Hematopoietic multipotent progenitor cell treated with erythropoietin and hydrocortisone succinate and interleukin-3 and kit ligand, for 8 days (in vitro differentiated cells): Measurements from ENCODE around the gene FMNL1.
"Not testable (repeated sequence)": the region's sequence is repeated elsewhere in the genome, so short reads cannot be mapped to it uniquely, and the experiment has no call there.

Experiments used
- DNase-seq: peaks from one replicate; pipeline ENCODE4 v3.0.0-alpha.2; 2015

Gene FMNL1

DNA sequence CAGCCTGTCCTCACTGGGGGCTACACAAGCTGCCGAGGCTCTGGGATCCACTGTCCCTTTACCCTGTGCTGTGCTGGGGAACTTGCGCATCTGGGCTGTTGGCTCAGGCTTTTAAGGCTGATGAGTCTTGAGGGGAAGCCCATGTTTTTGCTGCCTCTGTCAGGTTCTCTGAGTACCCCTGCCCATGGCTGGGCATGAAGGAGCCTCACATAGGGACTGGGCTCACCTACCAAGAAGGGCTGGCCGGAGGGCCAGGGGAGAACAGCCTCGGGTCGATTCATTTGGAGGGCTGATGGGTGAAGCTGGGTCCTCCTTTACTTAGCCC is 14.6 kb downstream of the FMNL1 start:
- no peak for DNase-seq

DNA sequence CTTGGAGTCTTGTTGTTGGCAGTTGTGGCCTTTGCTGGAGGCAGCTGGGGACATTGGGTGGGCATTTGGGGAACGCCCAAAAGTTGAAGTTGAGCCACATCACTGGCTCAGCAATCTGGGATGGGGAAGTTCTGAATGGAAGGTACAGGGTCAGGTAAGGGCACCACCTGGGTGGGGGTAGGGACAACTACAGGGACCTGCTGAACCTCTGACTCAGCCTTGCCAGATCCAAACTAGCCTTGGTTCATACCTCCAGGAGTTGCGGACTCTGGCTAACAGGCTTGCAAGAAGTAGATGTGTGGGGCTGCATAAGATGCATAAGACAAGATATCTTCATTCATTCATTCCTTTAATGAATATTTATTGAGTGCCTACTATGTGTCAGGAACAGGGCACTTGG is 16.0 kb downstream of the FMNL1 start:
- no peak for DNase-seq

DNA sequence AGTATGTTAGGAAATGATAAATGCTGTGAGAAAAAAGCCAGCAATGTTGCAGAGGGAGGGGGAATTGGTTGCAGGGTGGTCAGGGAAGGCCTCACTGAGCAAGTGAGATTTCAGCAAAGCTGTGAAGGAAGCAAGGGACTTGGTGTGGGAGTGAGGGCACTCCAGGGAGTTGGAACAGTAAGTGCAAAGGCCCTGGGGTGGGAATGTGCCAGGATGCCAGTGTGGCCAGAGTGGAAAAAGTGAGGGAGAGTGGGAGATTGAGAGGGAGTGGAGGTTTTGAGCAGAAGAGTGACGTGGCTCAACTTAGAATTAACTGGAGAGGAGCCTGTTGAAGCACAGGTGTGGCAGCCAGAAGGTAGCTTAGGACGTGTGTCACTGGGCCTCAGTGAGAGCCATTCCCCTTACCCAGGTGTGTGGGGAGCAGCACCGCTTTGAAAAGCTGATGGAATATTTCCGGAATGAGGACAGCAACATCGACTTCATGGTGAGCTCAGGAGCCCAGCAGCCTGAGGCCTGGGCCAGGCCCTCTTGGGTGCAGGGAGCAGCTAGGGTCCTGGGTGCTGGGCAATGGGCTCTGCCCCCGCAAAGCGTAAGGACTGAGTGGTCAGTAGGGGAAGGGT is 16.6 kb downstream of the FMNL1 start:
- DNase-seq, result no peak

DNA sequence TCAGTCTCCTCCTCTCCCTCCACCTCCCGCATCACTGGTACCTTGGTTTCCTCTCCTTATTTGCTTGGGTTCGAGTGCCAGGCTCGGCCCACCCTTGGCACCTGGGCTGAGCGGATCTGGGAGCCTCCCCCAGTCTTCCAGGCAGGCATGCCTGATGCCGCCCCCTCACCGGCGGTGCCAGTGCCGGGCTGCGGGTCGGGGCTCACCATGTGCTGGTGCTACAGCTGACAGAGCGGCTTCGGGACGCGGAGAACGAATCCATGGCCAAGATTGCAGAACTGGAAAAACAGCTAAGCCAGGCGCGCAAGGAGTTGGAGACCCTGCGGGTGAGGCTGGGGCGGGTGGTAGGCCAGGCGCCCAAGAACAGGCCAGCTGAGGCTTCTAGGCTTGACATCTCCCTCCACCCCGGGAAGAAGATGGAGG is 19.2 kb downstream of the FMNL1 start:
- DNase-seq, result no peak

DNA sequence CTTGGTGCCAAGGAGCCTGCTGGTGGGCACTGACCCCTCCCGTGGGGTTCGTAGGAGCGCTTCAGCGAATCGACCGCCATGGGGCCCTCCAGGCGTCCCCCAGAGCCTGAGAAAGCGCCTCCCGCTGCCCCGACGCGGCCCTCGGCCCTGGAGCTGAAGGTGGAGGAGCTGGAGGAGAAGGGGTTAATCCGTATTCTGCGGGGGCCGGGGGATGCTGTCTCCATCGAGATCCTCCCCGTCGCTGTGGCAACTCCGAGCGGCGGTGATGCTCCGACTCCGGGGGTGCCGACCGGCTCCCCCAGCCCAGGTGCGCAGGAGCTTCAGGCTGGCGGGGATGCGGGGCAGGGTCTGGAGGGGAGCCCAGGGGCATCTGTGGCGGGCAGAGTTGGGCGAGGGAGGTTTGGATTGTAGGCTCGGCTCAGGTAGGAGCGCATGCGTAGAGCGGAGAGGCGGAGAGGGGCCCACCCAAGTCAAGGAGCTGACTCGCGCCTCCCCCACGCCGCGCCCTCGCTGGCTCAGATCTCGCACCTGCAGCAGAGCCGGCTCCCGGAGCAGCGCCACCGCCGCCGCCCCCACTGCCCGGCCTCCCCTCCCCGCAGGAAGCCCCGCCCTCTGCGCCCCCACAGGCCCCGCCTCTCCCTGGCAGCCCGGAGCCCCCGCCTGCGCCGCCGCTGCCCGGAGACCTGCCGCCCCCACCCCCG is 19.8 kb downstream of the FMNL1 start:
- no peak for DNase-seq

DNA sequence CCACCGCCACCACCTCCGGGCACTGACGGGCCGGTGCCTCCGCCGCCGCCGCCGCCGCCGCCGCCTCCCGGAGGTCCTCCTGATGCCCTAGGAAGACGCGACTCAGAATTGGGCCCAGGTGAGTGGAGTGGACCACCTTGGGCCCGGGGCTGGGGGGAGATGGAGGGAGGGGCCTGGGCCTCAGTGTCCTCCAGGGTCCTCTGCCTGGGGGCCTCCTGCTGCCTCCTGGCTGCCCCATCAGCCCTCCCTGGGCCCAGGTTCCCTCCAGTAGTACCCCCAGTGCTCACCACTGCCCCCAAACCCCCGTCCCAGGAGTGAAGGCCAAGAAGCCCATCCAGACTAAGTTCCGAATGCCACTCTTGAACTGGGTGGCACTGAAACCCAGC is 20.3 kb downstream of the FMNL1 start:
- DNase-seq, result no peak

DNA sequence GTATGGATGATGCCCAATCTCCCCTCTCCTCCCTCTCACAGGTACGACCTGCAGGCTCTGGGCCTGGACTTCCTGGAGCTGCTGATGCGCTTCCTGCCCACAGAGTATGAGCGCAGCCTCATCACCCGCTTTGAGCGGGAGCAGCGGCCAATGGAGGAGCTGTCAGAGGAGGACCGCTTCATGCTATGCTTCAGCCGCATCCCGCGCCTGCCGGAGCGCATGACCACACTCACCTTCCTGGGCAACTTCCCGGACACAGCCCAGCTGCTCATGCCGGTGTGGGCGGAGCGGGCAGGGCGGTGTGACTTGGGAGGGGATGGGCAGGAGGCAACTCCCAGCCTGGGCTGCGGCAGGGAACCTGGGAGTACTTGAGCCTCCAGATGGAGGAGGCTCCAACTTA is 22.1 kb downstream of the FMNL1 start:
- DNase-seq, result no peak

DNA sequence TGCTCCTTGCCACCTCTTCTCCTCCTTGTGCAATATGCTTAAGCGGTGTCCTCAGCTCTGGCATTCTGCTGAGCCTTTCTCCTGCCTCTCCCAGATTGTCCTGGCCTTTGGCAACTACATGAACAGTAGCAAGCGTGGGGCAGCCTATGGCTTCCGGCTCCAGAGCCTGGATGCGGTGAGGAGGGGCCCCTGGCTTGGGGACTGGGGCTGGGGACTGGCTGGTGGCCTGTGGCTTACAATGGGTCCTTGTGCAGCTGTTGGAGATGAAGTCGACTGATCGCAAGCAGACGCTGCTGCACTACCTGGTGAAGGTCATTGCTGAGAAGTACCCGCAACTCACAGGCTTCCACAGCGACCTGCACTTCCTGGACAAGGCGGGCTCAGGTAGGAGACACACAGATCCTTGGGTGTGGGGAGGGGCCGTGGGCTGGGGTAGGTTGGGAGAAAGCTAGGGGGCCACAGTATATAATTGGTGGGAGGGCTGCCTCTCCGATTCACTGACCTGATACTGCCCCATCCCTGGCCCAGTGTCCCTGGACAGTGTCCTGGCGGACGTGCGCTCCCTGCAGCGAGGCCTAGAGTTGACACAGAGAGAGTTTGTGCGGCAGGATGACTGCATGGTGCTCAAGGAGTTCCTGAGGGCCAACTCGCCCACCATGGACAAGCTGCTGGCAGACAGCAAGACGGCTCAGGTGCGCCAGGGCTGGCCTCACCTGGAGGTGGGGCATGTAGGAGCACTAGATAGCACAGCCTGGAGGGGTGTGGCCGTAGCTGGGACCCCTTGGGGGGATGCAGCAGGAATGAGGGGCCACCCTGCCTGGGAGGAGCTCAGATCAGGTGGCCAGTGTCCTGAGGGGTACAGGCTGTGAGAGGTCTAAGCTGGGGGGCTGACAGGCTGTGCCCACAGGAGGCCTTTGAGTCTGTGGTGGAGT is 23.3 kb downstream of the FMNL1 start:
- DNase-seq, result no peak

DNA sequence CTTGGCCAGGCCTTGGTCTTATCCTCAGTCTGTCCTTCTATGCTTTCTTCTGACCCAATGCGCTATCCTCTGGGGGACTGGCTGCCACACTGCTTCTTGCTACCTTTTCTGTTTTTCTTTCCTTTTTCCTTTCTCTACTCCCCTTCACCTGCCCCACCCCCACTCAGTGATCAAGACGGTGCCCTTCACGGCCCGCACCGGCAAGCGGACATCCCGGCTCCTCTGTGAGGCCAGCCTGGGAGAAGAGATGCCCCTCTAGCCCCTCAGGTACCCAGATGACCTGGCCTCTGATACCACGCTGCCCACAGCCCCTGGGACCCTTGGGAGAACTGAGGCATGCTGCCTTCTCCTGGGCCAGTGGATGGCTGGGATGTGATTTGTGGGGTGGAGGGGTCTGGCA is 24.7 kb downstream of the FMNL1 start:
- no peak for DNase-seq

DNA sequence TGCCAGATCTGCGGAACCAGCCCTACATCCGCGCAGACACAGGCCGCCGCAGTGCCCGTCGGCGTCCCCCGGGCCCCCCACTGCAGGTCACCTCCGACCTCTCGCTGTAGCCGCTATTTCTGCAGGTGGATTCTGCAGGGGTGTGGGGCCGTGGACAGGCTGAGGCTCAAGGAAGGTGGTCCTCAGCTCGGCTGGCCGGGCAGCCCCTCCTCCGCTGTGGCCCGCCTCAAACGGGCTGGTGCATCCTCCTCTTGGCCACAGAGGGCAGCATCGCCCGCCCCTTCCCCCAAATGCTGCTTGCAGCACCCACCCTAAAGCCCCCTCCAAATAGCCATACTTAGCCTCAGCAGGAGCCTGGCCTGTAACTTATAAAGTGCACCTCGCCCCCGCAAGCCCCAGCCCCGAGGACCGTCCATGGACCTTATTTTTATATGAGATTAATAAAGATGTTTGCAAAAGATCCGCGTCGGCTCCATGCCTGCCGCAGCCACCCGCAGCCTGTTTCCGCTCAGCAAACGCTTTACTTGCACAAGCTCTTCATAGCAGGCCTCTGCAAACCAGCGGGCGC is 25.3 kb downstream of the FMNL1 start:
- no peak for DNase-seq

DNA sequence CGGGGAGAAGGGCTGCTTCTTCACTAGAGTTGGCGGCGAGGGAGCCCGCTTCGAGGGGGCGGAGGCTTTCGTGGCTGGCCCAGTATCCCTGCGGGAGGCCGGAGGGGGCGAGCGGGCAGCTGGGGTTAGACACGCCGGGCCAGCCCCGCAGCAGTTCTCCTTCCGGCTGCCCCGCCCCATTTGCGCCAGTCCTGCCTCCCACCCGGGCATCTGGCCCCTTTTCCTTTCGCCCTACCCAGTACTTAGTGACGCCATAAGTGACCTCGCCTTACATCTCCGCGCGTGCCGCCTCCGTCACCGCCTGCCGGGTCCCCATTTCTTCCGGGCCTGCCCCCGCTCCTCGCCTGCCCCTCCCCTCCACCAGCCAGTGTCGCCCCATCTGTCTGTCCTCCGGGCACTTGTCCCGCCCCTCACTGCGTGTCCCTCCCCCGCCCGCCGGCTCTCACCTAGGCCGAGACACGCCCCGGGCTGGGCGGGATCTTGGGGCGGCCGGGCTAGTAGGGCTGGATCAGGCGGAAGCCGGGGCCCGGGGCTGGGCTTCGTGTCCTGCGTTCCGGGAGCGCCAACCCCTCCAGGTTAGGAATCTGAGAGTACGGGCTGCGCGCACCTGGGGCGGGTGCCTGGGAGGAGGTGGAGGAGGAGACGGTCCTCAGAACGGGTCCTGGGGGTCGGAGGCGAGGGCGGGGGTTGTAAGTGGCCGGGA is 25.9 kb downstream of the FMNL1 start:
- DNase-seq, result peak; percentile 95

DNA sequence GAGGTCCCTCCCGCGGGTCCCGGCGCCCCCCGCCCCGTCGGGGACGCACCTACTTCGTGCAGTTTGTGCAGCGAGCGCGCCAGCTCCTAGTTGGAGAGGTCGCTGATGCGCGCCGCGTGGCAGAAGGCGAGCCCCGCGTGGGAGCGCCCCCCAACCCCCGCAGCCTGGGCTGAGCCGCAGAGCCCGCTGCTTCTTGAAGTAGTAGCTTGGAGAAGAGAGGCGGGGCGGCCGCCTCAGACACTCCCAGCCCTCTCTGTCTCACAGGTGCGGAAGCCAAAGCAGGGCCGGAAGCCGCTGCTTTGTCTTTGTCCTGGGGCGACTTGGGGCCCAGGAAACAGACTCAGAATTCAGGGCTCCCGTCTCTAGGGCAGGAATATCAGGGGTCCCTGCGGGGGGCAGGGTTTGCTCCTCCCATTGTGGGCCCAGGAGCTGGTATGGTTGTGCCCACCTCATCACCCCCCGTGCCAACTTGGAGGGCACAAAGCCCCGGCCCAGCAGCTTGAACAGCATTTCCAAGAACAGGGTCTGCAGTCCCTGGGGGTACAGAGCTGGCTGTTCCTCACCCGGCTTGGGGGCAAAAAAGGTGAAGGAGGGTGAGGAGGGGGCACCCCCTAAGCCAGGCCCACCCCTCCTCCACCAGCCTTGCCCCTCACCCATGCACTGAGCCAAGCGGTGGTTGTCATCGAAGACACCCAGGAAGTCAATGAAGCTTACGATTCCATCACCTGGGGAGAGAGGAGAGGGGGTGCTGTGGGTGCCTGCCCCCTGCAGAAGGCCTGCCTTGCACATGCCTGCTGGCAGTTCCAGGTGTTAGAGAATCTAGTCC is 26.7 kb downstream of the FMNL1 start:
- DNase-seq, result peak; percentile 57

DNA sequence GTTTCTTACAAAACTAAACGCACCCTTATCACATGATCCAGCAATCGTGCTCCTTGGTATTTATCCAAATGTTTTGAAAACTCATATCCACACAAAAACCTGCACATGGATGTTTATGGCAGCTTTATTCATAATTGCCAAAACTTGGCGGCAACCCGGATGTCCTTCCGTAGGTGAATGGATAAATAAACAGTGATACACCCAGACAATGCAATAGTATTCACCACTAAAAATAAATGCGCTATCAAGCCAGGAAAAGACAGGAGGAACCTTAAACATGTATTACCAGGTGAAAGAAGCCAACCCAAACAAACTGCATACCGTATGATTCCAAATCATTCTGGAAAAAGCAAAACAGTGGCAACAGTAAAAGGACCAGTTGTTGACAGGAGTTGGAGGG is 30.2 kb downstream of the FMNL1 start:
- DNase-seq, result no peak

DNA sequence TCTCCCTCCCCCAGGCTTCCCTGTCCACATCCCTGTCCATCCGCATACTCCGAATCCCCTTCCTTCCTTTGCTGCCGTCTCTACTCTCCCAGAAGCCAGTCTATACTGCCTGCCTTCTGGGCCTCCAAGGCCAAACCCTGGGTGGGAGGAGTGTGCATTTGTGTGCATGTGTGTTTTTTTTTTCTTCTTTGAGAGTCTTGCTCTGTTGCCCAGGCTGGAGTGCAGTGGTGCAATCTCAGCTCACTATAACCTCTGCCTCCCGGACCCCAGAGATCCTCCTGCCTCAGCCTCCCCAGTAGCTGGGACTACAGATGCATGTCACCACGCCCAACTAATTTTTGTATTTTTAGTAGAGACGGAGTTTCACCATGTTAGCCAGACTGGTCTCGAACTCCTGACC is 31.6 kb downstream of the FMNL1 start:
- DNase-seq, result not testable (repeated sequence)

DNA sequence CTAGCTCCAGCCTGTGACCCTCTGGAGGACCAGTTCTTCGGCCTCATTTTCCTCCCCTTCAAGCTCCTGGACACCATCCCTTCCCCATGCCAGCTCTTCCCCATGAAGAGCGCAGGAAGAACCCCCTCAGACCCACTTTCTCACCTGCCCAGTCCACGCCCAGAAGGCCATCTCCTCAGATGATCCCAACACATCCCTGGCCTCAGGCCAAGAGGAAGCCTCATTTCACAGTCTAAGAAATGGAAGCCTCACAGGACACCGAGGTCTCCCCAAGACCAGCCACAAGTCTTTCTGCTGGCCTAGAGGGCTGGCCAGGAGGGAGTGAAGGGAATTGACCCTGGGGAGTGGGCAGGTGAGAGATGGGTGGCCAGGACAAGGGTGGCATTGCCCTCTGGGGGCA is 32.2 kb downstream of the FMNL1 start:
- no peak for DNase-seq

DNA sequence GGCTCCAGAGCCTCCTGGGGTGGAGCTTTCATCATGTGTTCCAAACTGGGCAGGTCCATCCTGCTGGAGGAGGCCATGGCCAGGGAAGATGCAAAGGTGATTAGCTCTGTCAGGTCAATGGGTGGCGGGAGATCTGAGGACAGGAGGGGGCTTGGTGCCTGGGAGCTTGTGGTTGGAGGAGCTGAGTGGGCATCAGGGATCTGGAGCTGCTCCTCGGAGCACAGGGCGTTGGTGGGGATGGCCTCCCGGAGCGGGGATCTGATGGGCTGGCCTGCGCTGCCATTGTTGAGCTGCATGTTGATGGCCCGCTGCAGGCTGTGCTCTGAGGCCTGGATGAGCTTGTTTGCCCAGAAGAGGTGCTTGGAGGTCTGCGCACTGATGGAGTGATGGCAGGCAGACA is 33.7 kb downstream of the FMNL1 start:
- DNase-seq, result no peak

DNA sequence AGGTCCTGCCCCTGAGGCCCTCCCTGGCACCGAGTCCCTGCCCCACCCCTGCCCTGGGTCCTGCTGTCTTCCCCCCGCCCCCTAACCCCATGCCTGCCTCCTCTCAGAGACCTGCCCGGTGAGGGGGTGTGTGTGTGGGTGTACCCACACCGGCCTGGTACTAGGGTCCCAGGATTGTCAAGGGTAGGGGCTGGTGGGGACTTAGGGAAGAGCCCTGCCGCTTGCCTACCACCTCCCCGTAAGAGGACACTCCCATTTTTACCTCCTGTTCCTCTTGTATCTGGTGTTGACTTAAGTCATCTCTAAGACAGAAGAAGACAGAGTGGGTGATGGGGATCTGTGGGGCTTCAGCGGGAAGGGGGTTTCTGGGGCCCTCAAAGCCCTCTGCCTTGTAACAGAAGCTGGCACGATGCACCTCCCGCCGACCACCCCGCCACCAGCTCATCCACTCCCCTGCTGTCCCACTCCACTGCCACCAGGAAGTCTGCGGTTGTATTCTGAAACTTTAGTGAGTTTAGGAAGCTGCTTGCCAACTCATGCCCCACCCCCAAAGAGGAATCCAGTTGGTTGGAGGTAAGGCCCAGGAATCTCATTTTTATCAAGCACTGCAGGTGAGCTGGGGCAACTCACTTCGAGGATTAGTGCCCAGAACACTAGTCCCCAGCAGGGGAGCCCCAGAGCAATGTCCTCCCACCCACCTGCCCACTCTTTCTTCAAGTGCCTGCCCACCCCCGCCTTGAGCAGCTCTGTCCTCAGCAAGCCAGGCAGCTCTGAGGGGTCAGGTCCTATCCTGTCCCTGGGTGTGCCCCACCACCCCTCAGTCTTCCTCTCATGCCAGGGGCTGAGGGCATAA is 34.7 kb downstream of the FMNL1 start:
- DNase-seq, result peak; percentile 29

DNA sequence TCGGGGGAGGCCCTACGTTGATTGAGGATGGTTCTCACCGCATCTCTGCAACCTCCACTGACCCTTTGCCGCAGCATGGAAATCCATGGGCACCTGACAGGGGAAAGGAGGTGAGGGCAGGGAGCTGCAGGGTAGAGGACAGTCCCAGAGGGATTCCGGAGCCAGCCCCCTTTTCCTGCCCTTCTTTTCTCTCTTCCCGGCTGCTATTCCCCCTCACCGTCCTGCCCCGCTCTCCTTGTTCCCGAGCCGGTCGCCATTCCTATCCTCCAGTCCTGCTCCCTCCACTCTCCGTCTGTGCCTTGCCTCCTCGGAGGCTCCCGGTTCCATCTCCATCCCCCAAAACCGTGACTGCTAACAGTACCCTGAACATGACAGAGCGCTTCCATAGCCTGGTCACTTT is 35.4 kb downstream of the FMNL1 start:
- DNase-seq, result no peak

DNA sequence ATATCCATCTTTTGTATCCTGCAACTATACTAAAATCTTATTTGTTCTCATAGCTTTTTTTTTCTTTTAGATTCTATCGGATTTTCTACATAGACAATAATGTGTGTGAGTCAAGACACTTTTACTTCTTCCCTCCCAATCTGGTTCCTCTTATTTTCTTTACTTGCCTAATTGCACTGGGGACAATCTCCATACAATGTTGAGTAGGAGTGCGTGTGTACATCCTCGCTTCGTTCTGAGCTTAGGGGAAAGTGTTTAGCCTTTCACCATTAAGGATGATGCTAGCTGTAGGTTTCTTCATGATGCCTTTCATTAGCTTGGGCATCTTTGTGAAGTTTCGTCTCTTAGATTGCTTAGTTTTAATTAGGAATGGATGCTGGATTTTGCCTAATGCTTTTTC is 37.3 kb downstream of the FMNL1 start:
- DNase-seq, result no peak

DNA sequence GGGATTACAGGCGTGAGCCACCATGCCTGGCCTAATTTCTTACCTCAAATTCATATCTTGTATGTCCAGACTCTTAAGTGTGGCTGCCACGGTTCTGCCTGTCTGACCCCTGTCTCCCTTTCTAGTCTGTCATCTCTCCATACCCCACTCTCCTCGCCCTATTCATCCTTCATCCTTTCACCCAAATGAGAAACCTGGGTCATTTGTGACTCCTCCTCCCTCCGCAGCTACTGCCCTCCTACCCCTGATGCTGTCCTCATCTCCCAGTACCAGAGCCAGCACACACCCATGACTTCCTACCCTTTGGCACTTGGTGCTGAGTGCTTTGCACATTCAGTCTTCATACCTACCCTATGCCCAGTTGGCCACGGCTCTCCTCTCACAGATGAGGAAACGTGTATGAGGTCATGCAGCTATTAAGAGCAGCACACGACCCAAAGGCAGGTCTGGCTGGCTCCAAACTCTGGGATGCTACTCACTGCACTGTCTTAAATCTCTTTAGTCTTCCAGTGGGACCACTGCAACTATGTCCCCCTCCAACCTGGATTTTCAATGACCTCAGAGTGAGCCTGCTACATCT is 38.6 kb downstream of the FMNL1 start:
- DNase-seq, result no peak
